ENCODE results near the gene CERT1. TPM values are rescaled to one million over a fixed set of nuclear protein-coding genes. Genes with fewer than 3 reads are reported as not detected.
A peak's percentile ranks its signal among the peaks of the same experiment; 100 is the strongest.

CERT1 gene
- total and polyA plus RNA-seq, 2 donors (not counting 3 experiments of a cell fraction or from before 2014, with no cell fraction given), result 8.0 to 21.3 TPM

GRCh38 chr5:75512383-75513074 is 1.1 kb upstream of the CERT1 start:
- Histone ChIP-seq H3K4me3 (replicated peaks in 1 of 3; ENCODE audit: insufficient read depth in 1 of 3, low read depth in 1 of 3, low read length in 3 of 3) (peak overlapping the region; percentile 56 to 96 (median 91)), H3K27me3 (ENCODE audit: control insufficient read depth in 2 of 2, insufficient read depth in 2 of 2, low read length in 2 of 2) (no peaks in the 10 kb centered on the region), H3K27ac (ENCODE audit: insufficient read depth, low read depth, low read length) (peak overlapping the region; percentile 66), H3K79me2 (ENCODE audit: control insufficient read depth, insufficient read depth, low read length) (peaks cover 89% of the 10 kb centered on the region), H3K36me3 (ENCODE audit: control insufficient read depth in 2 of 2, extremely low read depth in 1 of 2, insufficient read depth in 2 of 2, low read length in 2 of 2) (no peaks in the 10 kb centered on the region), H4K20me1 (replicated peaks; ENCODE audit: control insufficient read depth, extremely low read depth, insufficient read depth, low read length) (peaks cover 4% of the 10 kb centered on the region), H2AFZ (ENCODE audit: low read depth, low read length) (peak overlapping the region; percentile 94), H3K9ac (replicated peaks; ENCODE audit: extremely low read depth, insufficient read depth, low read length) (peak overlapping the region; percentile 89), H3K9me1 (replicated peaks; ENCODE audit: control insufficient read depth, extremely low read depth, insufficient read depth, low read length) (no peaks in the 10 kb centered on the region), H3K9me3 (replicated peaks; ENCODE audit: control insufficient read depth, insufficient read depth, low read length) (no peaks in the 10 kb centered on the region), H3K4me2 (ENCODE audit: insufficient read depth, low read length) (peak overlapping the region; percentile 96), H3K4me1 (ENCODE audit: control insufficient read depth, extremely low read depth, insufficient read depth, low read length) (peaks cover 22% of the 10 kb centered on the region)
- ChIA-PET CTCF (interaction anchor here (1.2 to 1.8 kb wide), 6 partner anchors 12 to 176 kb away, joined by 3 to 10 read pairs (median 4); partner anchors contain the start of gene HMGCR), POLR2A (interaction anchor here (1.0 to 1.2 kb wide), 2 partner anchors 56 to 176 kb away, joined by 3 to 5 read pairs; partner anchors contain the start of gene HMGCR)
- dilution Hi-C loops (cut with MboI; ENCODE audit: extremely low pct_ligation_motif_present, low sequenced_read_pairs) (no loop called here), intact Hi-C loops (cut with micrococcal nuclease) (no loop called here)
- FAIRE-seq, result no peak
- no TSS peak for BruUV-seq (replicated peaks)
- no peak for DNase-seq (ENCODE audit: low read depth, low spot score)
- TF ChIP-seq FOS (IDR thresholded peaks at IDR 0.05; ENCODE audit: borderline replicate concordance, insufficient read depth, low read length) (no peak), JUN (IDR thresholded peaks at IDR 0.05; ENCODE audit: borderline replicate concordance, insufficient read depth, insufficient read length, low read depth) (no peak), EZH2 (IDR thresholded peaks at IDR 0.05; ENCODE audit: borderline replicate concordance, low read depth, low read length, severe bottlenecking) (no peak), POLR2AphosphoS5 (IDR thresholded peaks at IDR 0.05; ENCODE audit: insufficient read depth, low read depth, low read length) (no peak), MYC (IDR thresholded peaks at IDR 0.05; ENCODE audit: low read depth, low read length) (no peak), CTCF (IDR thresholded peaks at IDR 0.05; ENCODE audit: extremely low read depth in 1 of 2, insufficient read depth in 1 of 2, low read depth in 1 of 2, low read length in 2 of 2) (no peak), POLR2A (IDR thresholded peaks at IDR 0.05; ENCODE audit: low read depth, low read length) (no peak), GATA2 (IDR thresholded peaks at IDR 0.05; ENCODE audit: insufficient read depth, insufficient read length, low read depth, low read length) (no peak)
- TF ChIP-seq, protein P1, sequence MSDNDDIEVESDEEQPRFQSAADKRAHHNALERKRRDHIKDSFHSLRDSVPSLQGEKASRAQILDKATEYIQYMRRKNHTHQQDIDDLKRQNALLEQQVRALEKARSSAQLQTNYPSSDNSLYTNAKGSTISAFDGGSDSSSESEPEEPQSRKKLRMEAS (IDR thresholded peaks at IDR 0.05; ENCODE audit: insufficient read depth, insufficient read length), result no peak

Measured in endothelial cell of umbilical vein (primary cell).